ENCODE data around the gene MSL1.

The MSL1 gene

GRCh38 chr17:40167685-40168261 is 46.0 kb downstream of the MSL1 start:
- H3K4me1 Mint-ChIP-seq, result peaks cover 9% of the 10 kb centered on the region
- ATAC-seq (no peak), DNase-seq (ENCODE audit: low spot score in 2 of 2) (no peak)
- H3K4me3 Mint-ChIP-seq, result no peak overlapping the region
- H3K9me3 Mint-ChIP-seq, result no peaks in the 10 kb centered on the region
- H3K27ac Mint-ChIP-seq, result peak overlapping the region; percentile 67
- H3K36me3 Mint-ChIP-seq, result peaks cover 100% of the 10 kb centered on the region

- peaks cover 100% of the 10 kb centered on the region for H3K36me3 Mint-ChIP-seq
- peak overlapping the region; percentile 67 for H3K27ac Mint-ChIP-seq
- peaks cover 9% of the 10 kb centered on the region for H3K4me1 Mint-ChIP-seq
- DNase-seq (ENCODE audit: low spot score in 2 of 2) (no peak), ATAC-seq (peak; percentile 57)
- no peak overlapping the region for H3K4me3 Mint-ChIP-seq
- H3K9me3 Mint-ChIP-seq, result no peaks in the 10 kb centered on the region
Measured at GRCh38 chr17:40168262-40168832, 46.6 kb downstream of the MSL1 start.

- DNase-seq (ENCODE audit: low spot score in 2 of 2), result no peak
- H3K27ac Mint-ChIP-seq, result no peak overlapping the region
- no peak overlapping the region for H3K4me3 Mint-ChIP-seq
- H3K4me1 Mint-ChIP-seq, result peaks cover 9% of the 10 kb centered on the region
- no peaks in the 10 kb centered on the region for H3K9me3 Mint-ChIP-seq
- no peak for ATAC-seq
- H3K36me3 Mint-ChIP-seq, result peaks cover 97% of the 10 kb centered on the region
Measured at GRCh38 chr17:40170325-40170724, 48.6 kb downstream of the MSL1 start.

- H3K36me3 Mint-ChIP-seq, result peaks cover 96% of the 10 kb centered on the region
- peaks cover 11% of the 10 kb centered on the region for H3K4me1 Mint-ChIP-seq
- H3K27ac Mint-ChIP-seq, result peak overlapping the region; percentile 52
- H3K9me3 Mint-ChIP-seq, result no peaks in the 10 kb centered on the region
- ATAC-seq (no peak), DNase-seq (ENCODE audit: low spot score in 2 of 2) (no peak)
- no peak overlapping the region for H3K4me3 Mint-ChIP-seq
Measured at GRCh38 chr17:40171750-40172149, 50.0 kb downstream of the MSL1 start.

GRCh38 chr17:40173091-40173777 is 51.5 kb downstream of the MSL1 start:
- no peak for ATAC-seq
- no peak overlapping the region for H3K4me3 Mint-ChIP-seq
- peaks cover 15% of the 10 kb centered on the region for H3K4me1 Mint-ChIP-seq
- H3K9me3 Mint-ChIP-seq, result no peaks in the 10 kb centered on the region
- no peak overlapping the region for H3K27ac Mint-ChIP-seq
- DNase-seq (ENCODE audit: low spot score in 2 of 2), result no peak
- peaks cover 87% of the 10 kb centered on the region for H3K36me3 Mint-ChIP-seq

- H3K9me3 Mint-ChIP-seq, result no peaks in the 10 kb centered on the region
- H3K4me1 Mint-ChIP-seq, result peaks cover 10% of the 10 kb centered on the region
- no peak overlapping the region for H3K27ac Mint-ChIP-seq
- peaks cover 82% of the 10 kb centered on the region for H3K36me3 Mint-ChIP-seq
- H3K4me3 Mint-ChIP-seq, result no peak overlapping the region
- DNase-seq (ENCODE audit: low spot score in 2 of 2) (no peak), ATAC-seq (no peak)
Measured at GRCh38 chr17:40173778-40174135, 52.0 kb downstream of the MSL1 start.

- Mint-ChIP-seq H3K9me3 (no peaks in the 10 kb centered on the region), H3K27ac (peak overlapping the region; percentile 74), H3K36me3 (peaks cover 74% of the 10 kb centered on the region), H3K4me1 (peaks cover 9% of the 10 kb centered on the region), H3K4me3 (no peak overlapping the region)
- DNase-seq (ENCODE audit: low spot score in 2 of 2) (no peak), ATAC-seq (no peak)
Measured at GRCh38 chr17:40174514-40174913, 52.7 kb downstream of the MSL1 start.

GRCh38 chr17:40175928-40176753 is 54.4 kb downstream of the MSL1 start:
- no peak for DNase-seq (ENCODE audit: low spot score in 2 of 2)
- no peaks in the 10 kb centered on the region for H3K9me3 Mint-ChIP-seq
- ATAC-seq, result no peak
- H3K36me3 Mint-ChIP-seq, result peaks cover 58% of the 10 kb centered on the region
- H3K4me3 Mint-ChIP-seq, result no peak overlapping the region
- peak overlapping the region; percentile 76 for H3K27ac Mint-ChIP-seq
- H3K4me1 Mint-ChIP-seq, result peaks cover 9% of the 10 kb centered on the region

GRCh38 chr17:40176754-40177110 is 55.0 kb downstream of the MSL1 start:
- H3K4me1 Mint-ChIP-seq, result peaks cover 9% of the 10 kb centered on the region
- H3K36me3 Mint-ChIP-seq, result peaks cover 52% of the 10 kb centered on the region
- ATAC-seq (peak; percentile 2), DNase-seq (ENCODE audit: low spot score in 2 of 2) (no peak)
- H3K27ac Mint-ChIP-seq, result peak overlapping the region; percentile 76
- peak overlapping the region; percentile 35 for H3K4me3 Mint-ChIP-seq
- H3K9me3 Mint-ChIP-seq, result no peaks in the 10 kb centered on the region

- DNase-seq (ENCODE audit: low spot score in 2 of 2), result peak; percentile 53 to 74
- H3K4me1 Mint-ChIP-seq, result peaks cover 9% of the 10 kb centered on the region
- ATAC-seq, result peak; percentile 94
- no peaks in the 10 kb centered on the region for H3K9me3 Mint-ChIP-seq
- peak within 1 kb of the TSS; percentile 45 for H3K4me3 Mint-ChIP-seq
- peaks cover 46% of the 10 kb centered on the region for H3K36me3 Mint-ChIP-seq
- H3K27ac Mint-ChIP-seq, result peak within 1 kb of the TSS; percentile 76
Measured at GRCh38 chr17:40177275-40177874, 55.6 kb downstream of the MSL1 start, which contains the start of gene RAPGEFL1. RAPGEFL1 (plus strand) TSS chr17:40177470; CDS start chr17:40177862, 392 bp downstream.

GRCh38 chr17:40178021-40178601 is 56.3 kb downstream of the MSL1 start:
- ATAC-seq, result no peak
- Mint-ChIP-seq H3K36me3 (peaks cover 38% of the 10 kb centered on the region), H3K4me3 (peak overlapping the region; percentile 45), H3K4me1 (peaks cover 9% of the 10 kb centered on the region), H3K9me3 (no peaks in the 10 kb centered on the region), H3K27ac (no peak overlapping the region)
- DNase-seq (ENCODE audit: low spot score in 2 of 2), result no peak

- peaks cover 9% of the 10 kb centered on the region for H3K4me1 Mint-ChIP-seq
- ATAC-seq (no peak), DNase-seq (ENCODE audit: low spot score in 2 of 2) (no peak)
- peak overlapping the region; percentile 45 for H3K4me3 Mint-ChIP-seq
- no peaks in the 10 kb centered on the region for H3K9me3 Mint-ChIP-seq
- H3K36me3 Mint-ChIP-seq, result peaks cover 33% of the 10 kb centered on the region
- H3K27ac Mint-ChIP-seq, result no peak overlapping the region
Measured at GRCh38 chr17:40178660-40179059, 56.9 kb downstream of the MSL1 start.

- no peak overlapping the region for H3K27ac Mint-ChIP-seq
- no peak for ATAC-seq
- DNase-seq (ENCODE audit: low spot score in 2 of 2), result no peak
- H3K36me3 Mint-ChIP-seq, result peaks cover 19% of the 10 kb centered on the region
- no peak overlapping the region for H3K4me3 Mint-ChIP-seq
- no peaks in the 10 kb centered on the region for H3K9me3 Mint-ChIP-seq
- peaks cover 9% of the 10 kb centered on the region for H3K4me1 Mint-ChIP-seq
Measured at GRCh38 chr17:40179923-40180659, 58.3 kb downstream of the MSL1 start.

GRCh38 chr17:40180694-40181093 is 58.9 kb downstream of the MSL1 start:
- H3K27ac Mint-ChIP-seq, result no peak overlapping the region
- no peak overlapping the region for H3K4me3 Mint-ChIP-seq
- ATAC-seq (no peak), DNase-seq (ENCODE audit: low spot score in 2 of 2) (no peak)
- H3K4me1 Mint-ChIP-seq, result peaks cover 9% of the 10 kb centered on the region
- H3K36me3 Mint-ChIP-seq, result peaks cover 16% of the 10 kb centered on the region
- H3K9me3 Mint-ChIP-seq, result no peaks in the 10 kb centered on the region
